Cardiac ventricle fibroblast (primary cell): Measurements from ENCODE around the gene CENPL. TPM values are rescaled to one million over a fixed set of nuclear protein-coding genes. Genes with fewer than 3 reads are reported as not detected.

ENCODE experiments used
- total RNA-seq: library from RNA; depleted of rRNA; stranded (reverse); fragments of >200 nt; gene quantifications from 2 replicates; pipeline ENCODE4 v1.2.3, GENCODE V29; 2015

Gene CENPL
- 4.4 and 10.4 TPM in 2 replicates for total RNA-seq

GRCh38 chr1:173824315-173825081 is at the start of gene CENPL, which contains the start of gene DARS2:
Gene CENPL, minus strand, starts transcription at chr1:173824883. Its CDS starts 13,584 bp downstream, at chr1:173811299.
Gene DARS2, plus strand, starts transcription at chr1:173824673. Its CDS starts 557 bp downstream, at chr1:173825230.

GRCh38 chr1:173868266-173869020 is 43.8 kb upstream of the CENPL start, which contains the start of gene ZBTB37:
Gene ZBTB37, plus strand, starts transcription at chr1:173868380. Its CDS starts 1,846 bp downstream, at chr1:173870226.

GRCh38 chr1:173867753-173868265 is 43.1 kb upstream of the CENPL start, which contains the start of gene GAS5:
Gene GAS5, minus strand, starts transcription at chr1:173867989.

Other genes with a start within 250 kb of the CENPL start
- not detected in 2 replicates for gene SLC9C2, start 221.8 kb downstream of the CENPL start, total RNA-seq
- not detected in 2 replicates for gene TEX50, start 189.5 kb downstream of the CENPL start, total RNA-seq
- gene ANKRD45, start 155.0 kb downstream of the CENPL start, total RNA-seq = not detected in 2 replicates
- gene KLHL20, start 109.9 kb downstream of the CENPL start, total RNA-seq = 19.5 and 22.3 TPM in 2 replicates
- 10.9 and 11.9 TPM in 2 replicates for gene DARS2, start 210 bp downstream of the CENPL start, total RNA-seq
- gene GAS5, start 43.1 kb upstream of the CENPL start, total RNA-seq = 505 and 652 TPM in 2 replicates
- 3.4 and 3.6 TPM in 2 replicates for gene ZBTB37, start 43.5 kb upstream of the CENPL start, total RNA-seq
- gene SERPINC1, start 92.4 kb upstream of the CENPL start, total RNA-seq = not detected in 2 replicates
- 11.2 and 15.0 TPM in 2 replicates for gene RC3H1, start 197.5 kb upstream of the CENPL start, total RNA-seq